GM10266 (cell line): ENCODE data around the gene SVOPL.

ENCODE experiments used
- DNase-seq: peaks from one replicate; pipeline ENCODE4 v3.0.0; 2012; ENCODE audit errors: extremely low spot score
- CTCF ChIP-seq: IDR thresholded peaks from 2 replicates; pipeline ENCODE4 v1.5.1; 2012; ENCODE audit warnings: mild to moderate bottlenecking, low read depth; ENCODE audit not compliant: control insufficient read depth, insufficient read depth; ENCODE audit errors: missing control alignments

The SVOPL gene, protein sequence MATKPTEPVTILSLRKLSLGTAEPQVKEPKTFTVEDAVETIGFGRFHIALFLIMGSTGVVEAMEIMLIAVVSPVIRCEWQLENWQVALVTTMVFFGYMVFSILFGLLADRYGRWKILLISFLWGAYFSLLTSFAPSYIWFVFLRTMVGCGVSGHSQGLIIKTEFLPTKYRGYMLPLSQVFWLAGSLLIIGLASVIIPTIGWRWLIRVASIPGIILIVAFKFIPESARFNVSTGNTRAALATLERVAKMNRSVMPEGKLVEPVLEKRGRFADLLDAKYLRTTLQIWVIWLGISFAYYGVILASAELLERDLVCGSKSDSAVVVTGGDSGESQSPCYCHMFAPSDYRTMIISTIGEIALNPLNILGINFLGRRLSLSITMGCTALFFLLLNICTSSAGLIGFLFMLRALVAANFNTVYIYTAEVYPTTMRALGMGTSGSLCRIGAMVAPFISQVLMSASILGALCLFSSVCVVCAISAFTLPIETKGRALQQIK

DNA sequence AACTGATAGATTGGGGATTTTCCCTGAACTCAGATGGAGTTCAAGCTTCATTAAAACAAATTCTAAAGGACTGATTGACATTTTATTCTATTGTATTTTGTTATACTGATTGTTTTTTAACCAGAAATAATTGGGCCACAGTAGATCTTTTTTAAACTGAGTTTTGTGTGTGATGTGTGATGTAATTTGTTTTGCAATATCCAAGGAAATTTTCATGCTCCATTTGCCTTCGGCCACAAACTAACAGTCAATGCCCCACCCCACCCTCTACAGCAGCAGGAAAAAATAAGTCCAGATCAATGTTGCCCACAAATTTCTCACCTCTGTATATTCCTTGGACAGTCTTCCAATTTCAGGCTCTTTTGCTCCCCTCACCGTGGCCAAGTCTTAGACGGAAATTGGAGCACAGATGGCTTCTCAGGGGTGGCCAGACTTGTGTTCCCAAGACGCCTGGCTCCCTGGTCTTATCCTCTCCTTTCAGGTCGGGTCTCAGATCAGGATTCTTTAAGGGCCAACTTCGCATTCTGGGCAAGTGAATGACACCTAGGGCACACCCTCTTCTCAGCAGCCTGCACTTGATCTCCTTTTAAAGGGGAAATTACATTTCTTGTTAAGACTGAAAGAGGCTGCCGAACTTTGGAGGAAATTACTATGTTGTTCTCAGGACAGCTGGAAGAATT is at the start of gene SVOPL:
TSS of gene SVOPL (minus strand) at position 506 of the 680 bp plus-strand sequence. CDS start 22,317 bp downstream, outside the sequence.
- TF ChIP-seq CTCF: no peak
- DNase-seq: no peak

- TF ChIP-seq CTCF: no peak
- no peak for DNase-seq
Observed at GRCh38 chr7:138750473-138750872, 49.3 kb upstream of the SVOPL start.

GRCh38 chr7:138749960-138750359 is 48.8 kb upstream of the SVOPL start:
- no peak for TF ChIP-seq CTCF
- no peak for DNase-seq

GRCh38 chr7:138748666-138749065 is 47.5 kb upstream of the SVOPL start:
- DNase-seq: no peak
- no peak for TF ChIP-seq CTCF

GRCh38 chr7:138746073-138746472 is 44.9 kb upstream of the SVOPL start:
- no peak for TF ChIP-seq CTCF
- no peak for DNase-seq

- DNase-seq: no peak
- TF ChIP-seq CTCF: no peak
Observed at GRCh38 chr7:138745189-138745588, 44.0 kb upstream of the SVOPL start.

- DNase-seq: no peak
- no peak for TF ChIP-seq CTCF
Observed at GRCh38 chr7:138741453-138741735, 40.2 kb upstream of the SVOPL start.
